ENCODE results near the gene TRMT10B. TPM values are rescaled to one million over a fixed set of nuclear protein-coding genes. Genes with fewer than 3 reads are reported as not detected.
"Not testable (repeated sequence)": the region's sequence is repeated elsewhere in the genome, so short reads cannot be mapped to it uniquely, and the experiment has no call there.

The TRMT10B gene
- total RNA-seq, 1 donor from 2014 or later: 6.8 TPM

GRCh38 chr9:37798677-37799076, 45.1 kb downstream of the TRMT10B start:
- DNase-seq (ENCODE audit: low spot score): no peak

- DNase-seq (ENCODE audit: low spot score): peak; percentile 97
Measured at GRCh38 chr9:37800631-37801286, 47.2 kb downstream of the TRMT10B start, which contains the start of gene DCAF10. TSS of gene DCAF10 (plus strand) at chr9:37800797. CDS start at chr9:37800867, 70 bp downstream.

GRCh38 chr9:37801287-37801850, 47.8 kb downstream of the TRMT10B start:
- DNase-seq (ENCODE audit: low spot score): no peak

GRCh38 chr9:37801959-37802711, 48.5 kb downstream of the TRMT10B start:
- no peak for DNase-seq (ENCODE audit: low spot score)

- DNase-seq (ENCODE audit: low spot score): no peak
Measured at GRCh38 chr9:37806271-37806670, 52.7 kb downstream of the TRMT10B start.

- DNase-seq (ENCODE audit: low spot score): not testable (repeated sequence)
Measured at GRCh38 chr9:37809676-37810075, 56.1 kb downstream of the TRMT10B start.

GRCh38 chr9:37811906-37812476, 58.4 kb downstream of the TRMT10B start:
- DNase-seq (ENCODE audit: low spot score): no peak

- no peak for DNase-seq (ENCODE audit: low spot score)
Measured at GRCh38 chr9:37812773-37813379, 59.3 kb downstream of the TRMT10B start.

- no peak for DNase-seq (ENCODE audit: low spot score)
Measured at GRCh38 chr9:37818849-37819248, 65.2 kb downstream of the TRMT10B start.

GRCh38 chr9:37820142-37820541, 66.5 kb downstream of the TRMT10B start:
- DNase-seq (ENCODE audit: low spot score): no peak

GRCh38 chr9:37825174-37825573, 71.6 kb downstream of the TRMT10B start:
- not testable (repeated sequence) for DNase-seq (ENCODE audit: low spot score)

- DNase-seq (ENCODE audit: low spot score): no peak
Measured at GRCh38 chr9:37827483-37828165, 74.0 kb downstream of the TRMT10B start.

Other genes with a start within 250 kb of the TRMT10B start
- gene FBXO10, start 177.4 kb upstream of the TRMT10B start, total RNA-seq: 10.6 TPM
- gene TOMM5, start 161.2 kb upstream of the TRMT10B start, total RNA-seq: 82.7 TPM
- gene FRMPD1, start 102.9 kb upstream of the TRMT10B start, total RNA-seq: 0.19 TPM
- gene EXOSC3, start 31.3 kb downstream of the TRMT10B start, total RNA-seq: 33.2 TPM
- gene DCAF10, start 47.0 kb downstream of the TRMT10B start, total RNA-seq: 32.3 TPM
- gene SLC25A51, start 150.3 kb downstream of the TRMT10B start, total RNA-seq: 59.2 TPM

Data from mesenteric fat pad (tissue), 1 donor.